GM10266 (cell line): ENCODE results near the gene CISD2.
A peak's percentile ranks its signal among the peaks of the same experiment; 100 is the strongest.

Experiments
- DNase-seq: peaks from one replicate; pipeline ENCODE4 v3.0.0; 2012; ENCODE audit errors: extremely low spot score
- TF ChIP-seq, protein P1 (sequence below): IDR thresholded peaks from 2 replicates; pipeline ENCODE4 v1.5.1; 2012; ENCODE audit warnings: mild to moderate bottlenecking, low read depth; ENCODE audit not compliant: control insufficient read depth, insufficient read depth; ENCODE audit errors: missing control alignments

The CISD2 gene

DNA sequence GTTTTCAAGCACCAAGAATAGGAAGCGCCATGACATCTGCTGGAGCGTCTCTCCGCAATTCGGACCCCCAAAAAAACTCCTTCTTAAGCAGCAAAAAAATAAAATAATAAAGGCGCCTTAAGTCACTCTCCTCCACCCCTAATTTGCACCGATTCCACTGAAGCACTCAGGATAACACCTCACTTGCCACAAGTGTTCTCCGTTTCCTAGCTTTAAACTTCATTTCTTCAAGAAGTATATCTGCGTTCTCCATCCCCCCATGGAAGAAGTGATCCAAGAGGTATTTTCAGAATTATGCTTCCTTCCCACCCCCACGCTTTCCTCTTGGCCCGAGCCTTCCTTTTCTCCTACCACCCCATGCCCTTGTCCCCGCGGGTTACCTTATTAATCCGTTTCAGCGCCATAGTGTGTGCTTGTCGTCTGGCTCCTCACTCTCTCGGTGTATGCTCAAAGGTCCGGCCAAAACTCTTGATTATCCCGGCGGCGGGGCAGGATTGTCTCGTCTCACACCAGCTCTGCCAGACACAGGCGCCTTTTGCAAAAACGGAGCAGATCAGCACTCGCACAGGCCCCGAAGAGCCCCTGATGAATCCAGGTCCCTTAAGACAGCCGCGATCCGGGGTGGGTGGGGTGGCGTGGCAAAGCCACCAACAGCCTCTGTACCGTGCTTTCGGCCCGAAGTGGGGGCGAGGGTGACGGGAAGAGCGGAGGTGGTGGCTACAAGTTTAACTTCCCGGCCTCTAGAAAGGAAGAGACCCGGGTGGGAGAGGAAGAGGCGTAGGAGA is 42.5 kb upstream of the CISD2 start:
- no peak for DNase-seq
- TF ChIP-seq, protein P1, sequence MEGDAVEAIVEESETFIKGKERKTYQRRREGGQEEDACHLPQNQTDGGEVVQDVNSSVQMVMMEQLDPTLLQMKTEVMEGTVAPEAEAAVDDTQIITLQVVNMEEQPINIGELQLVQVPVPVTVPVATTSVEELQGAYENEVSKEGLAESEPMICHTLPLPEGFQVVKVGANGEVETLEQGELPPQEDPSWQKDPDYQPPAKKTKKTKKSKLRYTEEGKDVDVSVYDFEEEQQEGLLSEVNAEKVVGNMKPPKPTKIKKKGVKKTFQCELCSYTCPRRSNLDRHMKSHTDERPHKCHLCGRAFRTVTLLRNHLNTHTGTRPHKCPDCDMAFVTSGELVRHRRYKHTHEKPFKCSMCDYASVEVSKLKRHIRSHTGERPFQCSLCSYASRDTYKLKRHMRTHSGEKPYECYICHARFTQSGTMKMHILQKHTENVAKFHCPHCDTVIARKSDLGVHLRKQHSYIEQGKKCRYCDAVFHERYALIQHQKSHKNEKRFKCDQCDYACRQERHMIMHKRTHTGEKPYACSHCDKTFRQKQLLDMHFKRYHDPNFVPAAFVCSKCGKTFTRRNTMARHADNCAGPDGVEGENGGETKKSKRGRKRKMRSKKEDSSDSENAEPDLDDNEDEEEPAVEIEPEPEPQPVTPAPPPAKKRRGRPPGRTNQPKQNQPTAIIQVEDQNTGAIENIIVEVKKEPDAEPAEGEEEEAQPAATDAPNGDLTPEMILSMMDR = no peak

DNA sequence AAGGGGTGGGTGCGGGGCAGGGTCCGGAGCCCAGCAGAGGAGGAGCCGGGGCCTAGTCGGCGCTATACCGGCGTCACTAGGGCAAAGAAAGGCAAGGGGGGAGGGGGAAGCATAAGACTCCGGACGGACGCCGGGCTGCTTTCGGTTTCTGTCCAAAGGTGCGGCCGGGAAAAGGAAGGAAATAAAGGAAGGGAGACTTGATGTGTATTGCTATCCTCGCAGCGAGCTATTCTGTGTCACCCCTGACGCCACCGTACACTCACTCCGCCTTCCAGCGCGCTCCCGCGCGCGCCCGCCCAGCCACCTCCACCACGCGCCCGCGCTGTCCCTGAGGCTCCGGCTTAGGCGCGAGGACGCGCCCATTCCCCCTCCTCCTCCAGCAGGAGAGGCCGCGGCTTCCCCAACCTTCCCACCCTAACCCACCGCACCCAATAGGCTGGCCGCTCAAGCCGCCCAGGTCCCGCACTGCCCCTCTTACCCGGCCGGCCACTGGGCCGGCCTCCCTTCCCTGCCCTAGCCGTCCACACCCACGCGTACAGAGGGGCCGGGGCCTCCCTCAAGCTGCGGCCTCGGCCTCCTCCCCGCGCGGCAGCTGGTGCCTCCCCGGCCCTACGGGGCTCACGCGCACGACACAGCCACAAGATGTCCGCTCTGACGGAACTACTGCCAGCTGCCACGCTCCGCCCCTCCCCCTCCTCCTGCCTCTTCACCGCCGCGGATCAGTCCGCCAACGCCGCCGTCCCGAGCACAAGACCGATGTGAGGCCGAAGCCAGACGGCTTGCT is 41.7 kb upstream of the CISD2 start, which contains the start of gene UBE2D3:
Gene UBE2D3, minus strand, starts transcription at position 662 of the 784 bp plus-strand sequence. CDS start 1,043 bp downstream, outside the sequence.
- DNase-seq = peak; percentile 74
- TF ChIP-seq, protein P1 = peak; percentile 32

DNA sequence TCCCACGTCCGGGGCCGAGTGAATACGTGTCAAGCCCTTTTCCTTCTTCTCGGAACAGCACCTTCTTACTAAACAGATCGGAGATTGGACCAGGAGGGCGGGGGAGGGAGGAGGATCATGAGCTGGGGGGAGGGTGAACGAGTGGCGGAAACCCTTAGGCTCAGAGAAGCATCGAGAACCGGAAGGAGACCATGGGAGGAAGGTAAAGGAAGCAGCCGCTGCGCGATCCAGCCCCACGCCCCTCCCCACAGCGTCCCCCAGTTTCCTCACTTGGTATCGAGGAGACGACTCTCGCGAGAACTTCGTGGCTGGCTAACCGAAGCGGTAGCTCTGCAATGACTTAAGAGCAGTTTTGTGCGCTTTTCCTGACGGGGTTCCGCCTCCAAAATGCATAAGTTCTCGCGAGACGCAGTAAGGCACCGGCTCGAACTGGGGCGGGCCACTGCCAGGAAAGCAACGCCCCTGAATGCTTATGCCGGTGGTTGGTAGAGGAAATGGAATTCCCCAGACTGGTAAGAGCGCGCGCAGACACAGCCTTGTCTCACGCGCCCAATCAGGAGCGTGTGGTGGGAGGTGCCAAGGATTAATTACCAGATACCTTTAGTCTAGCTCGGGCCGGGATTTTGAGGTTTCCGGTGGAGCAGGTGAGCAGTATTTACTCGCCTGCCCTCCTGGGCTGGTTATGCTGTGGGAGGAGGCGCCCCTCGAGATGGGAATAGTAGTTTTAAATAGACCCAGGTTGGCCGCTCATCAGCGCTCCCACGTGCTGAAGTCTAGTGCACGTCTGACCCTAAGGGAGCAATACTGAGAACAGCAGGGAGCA is 40.9 kb upstream of the CISD2 start:
- TF ChIP-seq, protein P1 = no peak
- DNase-seq = peak; percentile 87

DNA sequence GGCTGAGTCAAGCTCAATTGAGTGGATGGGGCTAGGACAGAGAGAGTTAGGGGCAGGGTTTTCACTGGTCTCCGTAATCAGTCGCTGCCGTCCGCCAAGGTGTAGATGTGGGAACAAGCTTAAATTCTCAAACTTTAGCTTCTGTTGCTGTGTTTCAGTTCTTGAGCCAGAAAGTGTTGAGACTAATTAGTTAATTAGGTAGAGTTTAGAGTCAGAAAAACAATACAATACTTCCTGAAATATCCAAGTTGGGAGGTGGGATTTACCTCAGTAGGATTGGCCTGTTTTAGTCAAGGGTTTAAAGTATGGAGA is 40.3 kb upstream of the CISD2 start:
- TF ChIP-seq, protein P1 = no peak
- DNase-seq = no peak

DNA sequence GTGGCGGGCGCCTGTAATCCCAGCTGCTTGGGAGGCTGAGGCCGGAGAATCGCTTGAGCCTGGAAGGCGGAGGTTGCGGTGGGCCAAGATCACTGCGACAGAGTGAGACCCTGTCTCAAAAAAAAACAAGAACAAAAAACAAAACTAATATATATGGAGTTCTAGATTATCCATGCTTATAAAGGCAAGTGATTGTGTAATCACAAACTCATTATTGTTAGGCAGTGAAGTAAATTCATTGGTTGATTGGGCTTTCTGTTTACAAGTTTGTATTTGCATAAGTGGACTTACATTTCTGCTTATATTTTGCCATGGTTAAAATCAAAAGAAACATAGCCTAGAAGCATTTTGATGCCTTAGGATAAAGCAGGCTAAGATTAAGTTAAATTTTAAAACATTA is 39.0 kb upstream of the CISD2 start:
- TF ChIP-seq, protein P1 = no peak
- DNase-seq = no peak

DNA sequence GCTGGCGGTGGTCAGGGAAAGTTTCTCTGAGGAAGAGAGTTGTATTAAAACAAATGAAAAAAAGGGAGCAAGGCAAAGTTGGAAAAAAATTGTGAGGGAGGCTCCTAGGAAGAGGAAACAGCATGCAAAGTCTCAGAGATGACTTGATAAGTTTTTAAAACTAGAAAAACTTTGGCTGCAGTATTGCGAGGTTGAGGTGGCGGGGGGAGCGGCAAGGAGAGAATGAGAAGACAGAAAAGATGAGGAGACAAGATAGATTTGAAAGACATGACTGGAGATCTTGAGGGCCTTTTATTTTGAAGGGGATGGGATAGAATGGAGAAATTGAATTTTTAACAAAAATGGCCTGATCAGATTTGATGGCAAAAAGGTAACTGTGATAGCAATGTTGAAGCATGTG is 36.7 kb upstream of the CISD2 start:
- DNase-seq = no peak
- TF ChIP-seq, protein P1 = no peak
